ENCODE results near the gene FAM9C.
A peak's percentile ranks its signal among the peaks of the same experiment; 100 is the strongest.

FAM9C gene

DNA sequence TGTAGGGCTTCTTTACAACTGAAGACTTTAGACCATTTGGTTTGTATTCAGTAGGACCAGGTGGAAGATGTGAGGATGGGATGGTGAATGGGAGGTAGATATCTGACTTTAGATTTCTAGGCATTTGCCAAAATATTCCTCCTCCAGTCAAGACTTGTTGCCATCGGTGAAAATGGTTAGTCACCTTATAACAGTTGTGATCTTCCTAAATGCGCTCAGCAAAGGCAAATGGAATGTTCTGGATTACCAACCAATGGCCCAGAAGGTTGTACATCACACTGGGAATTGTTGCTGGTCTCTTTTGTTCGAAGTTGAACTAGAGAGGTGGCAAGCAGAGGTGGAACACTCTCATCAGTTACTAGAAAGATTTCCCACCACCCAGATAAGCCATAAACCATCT, 35.6 kb downstream of the FAM9C start:
- DNase-seq (ENCODE audit: low read depth in 1 of 2, low spot score in 1 of 2) = no peak

DNA sequence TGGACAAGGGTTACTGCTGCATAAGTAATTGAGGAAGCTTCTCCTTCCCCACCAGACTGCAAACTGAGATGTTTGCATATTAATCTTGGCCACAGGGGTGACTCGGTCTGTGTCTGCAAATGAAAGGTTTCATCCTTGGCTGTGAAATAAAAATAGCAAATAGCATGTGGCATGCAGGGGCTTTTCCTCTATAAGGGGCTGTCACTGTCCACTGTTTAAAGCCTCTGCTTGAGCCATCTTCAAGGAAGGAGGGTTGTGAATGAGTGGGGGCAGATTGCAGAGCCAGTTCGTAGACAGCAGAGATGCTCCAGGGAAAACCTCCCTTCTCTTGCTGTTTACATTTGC, 36.3 kb downstream of the FAM9C start:
- no peak for DNase-seq (ENCODE audit: low read depth in 1 of 2, low spot score in 1 of 2)

DNA sequence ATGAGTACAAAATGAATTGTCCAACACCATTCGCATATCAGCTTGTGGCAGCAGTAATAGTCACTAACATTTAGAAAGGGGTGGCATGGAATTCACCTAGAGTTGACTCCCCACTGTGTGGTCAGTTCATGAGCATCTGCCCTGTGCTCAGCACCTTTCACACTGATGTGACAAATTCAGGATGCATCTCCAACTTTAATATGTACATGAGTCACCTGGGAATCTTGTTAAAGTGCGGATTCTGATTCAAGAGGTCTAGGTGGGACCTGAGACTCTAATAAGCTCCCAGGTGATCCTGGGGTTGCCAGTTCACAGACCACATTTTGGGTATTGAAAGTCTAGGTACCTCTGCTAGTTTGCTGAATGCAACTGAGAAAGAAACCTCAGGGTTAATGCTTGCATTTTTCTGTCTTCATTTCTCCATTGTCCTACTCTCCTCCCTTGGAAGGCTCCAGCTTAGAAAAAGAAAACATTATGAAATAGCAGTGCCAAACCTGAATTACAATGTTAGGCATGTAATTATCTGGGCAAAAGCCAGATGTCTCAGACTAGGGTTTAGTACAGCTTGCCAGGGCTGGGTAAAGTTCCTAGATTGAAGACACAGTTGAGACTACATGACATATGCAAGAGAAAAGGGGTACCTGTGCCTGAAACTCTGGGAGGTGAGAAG, 36.8 kb downstream of the FAM9C start:
- no peak for DNase-seq (ENCODE audit: low read depth in 1 of 2, low spot score in 1 of 2)

DNA sequence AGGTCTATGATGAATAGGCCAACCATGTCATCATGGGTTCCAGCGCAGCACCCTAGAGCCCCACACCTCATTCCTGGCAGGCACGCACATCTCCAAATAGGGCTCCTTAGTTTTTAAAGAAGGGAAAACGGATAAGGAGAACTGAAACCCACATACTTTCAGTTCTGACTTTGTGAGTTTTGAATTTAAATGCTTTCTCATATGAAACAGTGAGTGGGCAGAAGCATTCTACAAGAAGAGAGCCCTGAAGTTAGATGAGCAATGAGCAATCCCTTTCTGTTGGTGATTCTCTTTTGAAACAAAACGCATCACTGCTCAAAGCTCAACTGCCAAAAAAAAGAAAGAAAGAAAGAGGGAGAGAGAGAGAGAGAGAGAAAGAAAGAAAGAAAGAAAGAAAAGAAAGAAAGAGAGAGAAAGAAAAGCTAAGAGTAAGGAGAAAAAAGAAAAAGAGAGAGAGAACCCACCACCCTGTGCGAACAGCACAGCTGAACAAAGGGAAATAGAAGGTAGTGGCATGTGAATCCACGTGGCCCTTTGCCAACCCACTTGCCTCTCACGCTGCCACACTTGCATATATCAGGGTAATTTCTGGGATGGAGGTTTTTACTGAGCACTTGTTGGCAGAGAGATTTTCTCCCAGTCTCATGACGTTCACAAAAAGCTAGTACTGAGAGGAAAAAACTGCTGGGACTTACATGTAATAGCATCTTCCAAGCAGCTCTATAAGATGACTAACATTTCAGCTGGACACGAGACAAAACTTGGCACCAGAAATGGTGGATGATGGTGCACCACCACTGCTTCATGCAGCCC, 38.6 kb downstream of the FAM9C start:
- DNase-seq (ENCODE audit: low read depth in 1 of 2, low spot score in 1 of 2) = peak in 1 of 2 donors; percentile 14

DNA sequence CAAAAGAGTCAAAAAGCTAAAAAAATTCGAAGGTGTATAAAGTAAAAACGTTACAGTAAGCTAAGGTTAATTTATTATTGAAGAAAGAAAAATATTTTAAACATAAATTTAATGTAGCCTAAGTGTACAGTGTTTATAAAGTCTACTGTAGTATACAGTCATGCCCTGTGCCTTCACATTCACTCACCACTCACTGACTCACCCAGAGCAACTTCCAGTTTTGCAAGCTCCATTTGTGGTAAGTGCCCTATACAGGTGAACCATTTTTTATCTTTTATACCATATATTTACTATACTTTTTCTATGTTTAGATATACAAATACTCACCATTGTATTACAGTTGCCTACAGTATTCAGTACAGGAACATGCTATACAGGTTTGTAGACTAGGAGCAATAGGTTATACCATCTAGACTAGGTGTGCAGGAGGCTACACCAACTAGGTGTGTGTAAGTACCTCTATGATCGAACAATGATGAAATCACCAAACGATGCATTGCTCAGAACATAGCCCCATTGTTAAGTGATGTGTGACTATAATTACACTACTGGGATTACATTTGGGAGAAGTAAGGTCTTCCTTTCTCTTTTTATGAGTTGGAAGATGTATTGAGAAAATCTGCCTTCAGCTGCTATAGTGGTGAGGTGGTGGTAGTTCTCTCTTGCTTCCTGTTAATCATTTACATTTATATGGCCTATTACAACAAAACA, 42.3 kb downstream of the FAM9C start:
- DNase-seq (ENCODE audit: low read depth in 1 of 2, low spot score in 1 of 2) = no peak

DNA sequence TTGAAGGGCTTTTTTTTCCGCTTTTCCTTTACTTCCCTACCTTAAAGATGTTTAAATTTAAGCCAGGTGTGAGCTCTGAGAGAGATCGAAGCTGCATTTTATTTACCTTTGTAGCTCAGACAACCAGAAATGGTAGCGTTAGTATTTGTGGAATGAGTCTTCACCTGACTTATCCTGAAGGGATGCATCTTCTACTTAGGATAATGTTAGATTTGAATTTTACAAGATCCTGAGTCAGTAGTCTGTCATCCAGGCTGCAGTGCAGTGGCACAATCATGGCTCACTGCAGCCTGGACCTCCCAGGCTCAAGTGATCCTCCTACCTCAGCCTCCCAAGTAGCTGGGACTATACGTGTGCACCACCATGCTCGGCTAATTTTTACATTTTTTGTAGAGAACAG, 43.3 kb downstream of the FAM9C start:
- no peak for DNase-seq (ENCODE audit: low read depth in 1 of 2, low spot score in 1 of 2)

DNA sequence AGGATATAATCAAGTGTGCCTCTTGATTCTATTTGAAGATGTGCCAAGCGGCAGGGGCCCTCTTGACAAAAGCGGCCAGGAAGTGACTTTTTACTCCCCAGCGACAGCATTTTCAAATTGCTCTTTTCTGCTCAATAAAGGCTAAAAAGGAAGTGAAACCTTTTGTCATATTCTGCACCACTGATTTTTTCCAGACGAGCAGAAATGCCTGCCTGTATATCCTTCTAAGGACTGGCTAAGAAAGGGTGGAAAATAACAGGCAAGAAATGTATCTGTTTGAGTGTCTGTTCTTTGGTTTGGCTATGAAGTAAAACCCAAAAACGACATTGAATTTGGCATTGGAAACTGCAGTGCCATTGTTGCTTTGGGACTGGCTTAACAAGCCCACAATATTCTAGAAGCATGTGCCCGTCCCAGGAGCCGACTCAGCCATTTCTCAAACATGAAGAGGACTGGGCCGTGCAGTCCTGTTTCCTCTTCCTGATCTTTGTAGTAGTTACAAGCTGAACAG, 44.1 kb downstream of the FAM9C start:
- no peak for DNase-seq (ENCODE audit: low read depth in 1 of 2, low spot score in 1 of 2)

DNA sequence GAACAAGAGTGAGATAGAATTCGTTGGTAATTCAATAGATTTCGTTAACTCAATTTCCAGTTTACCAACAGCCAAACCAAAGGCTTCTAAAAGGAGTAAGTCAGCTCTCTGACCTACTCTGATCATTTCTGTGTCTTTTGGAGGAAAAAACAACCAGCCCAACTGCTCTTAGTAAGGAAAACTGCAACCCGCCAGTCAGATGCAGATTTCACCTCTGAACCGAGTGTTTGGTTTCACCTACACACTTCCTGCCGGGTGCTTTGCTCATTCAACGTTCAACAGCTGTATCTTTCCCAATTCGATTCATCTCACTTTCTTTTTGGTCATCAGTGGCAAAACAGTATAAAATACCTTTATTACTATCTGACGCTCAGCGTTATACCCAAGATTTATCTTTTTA, 45.0 kb downstream of the FAM9C start:
- peak in 1 of 2 donors; percentile 45 for DNase-seq (ENCODE audit: low read depth in 1 of 2, low spot score in 1 of 2)

DNA sequence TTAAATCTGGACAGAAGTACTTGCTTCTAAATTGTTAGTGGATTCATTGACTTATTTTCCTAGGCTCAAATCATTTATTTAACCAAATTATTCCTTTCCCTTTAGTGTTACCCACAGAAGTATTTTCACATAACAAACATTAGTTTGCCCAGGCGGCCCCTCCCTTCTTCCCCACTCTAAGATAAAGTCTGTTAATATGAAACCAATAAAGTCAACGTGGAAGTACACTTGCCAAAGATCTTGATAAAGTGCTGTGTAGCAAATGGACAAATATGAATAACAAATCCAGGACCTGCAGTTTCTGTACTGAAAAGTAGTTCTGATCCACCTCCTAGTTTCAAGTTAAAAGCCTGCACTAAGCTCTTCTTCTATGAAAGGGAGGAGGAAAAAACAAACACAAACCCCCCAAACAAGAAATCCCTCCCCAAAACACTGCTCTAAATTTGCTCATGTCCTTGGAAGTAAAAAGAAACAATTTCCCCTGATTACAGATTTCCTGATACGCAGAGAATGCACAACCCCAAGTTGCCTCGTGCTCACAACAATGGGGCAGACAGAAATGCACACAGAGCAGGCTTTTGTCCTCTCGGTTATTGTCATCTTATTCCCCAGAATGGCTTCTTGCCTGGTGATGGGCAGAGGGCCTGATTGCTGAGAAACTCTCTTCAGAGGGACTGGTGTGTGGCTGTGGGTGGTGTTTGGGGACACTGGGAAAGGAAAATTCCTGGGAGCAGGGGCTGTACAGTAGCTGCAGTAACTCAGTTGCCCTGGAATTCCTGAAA, 46.3 kb downstream of the FAM9C start:
- DNase-seq (ENCODE audit: low read depth in 1 of 2, low spot score in 1 of 2) = no peak

DNA sequence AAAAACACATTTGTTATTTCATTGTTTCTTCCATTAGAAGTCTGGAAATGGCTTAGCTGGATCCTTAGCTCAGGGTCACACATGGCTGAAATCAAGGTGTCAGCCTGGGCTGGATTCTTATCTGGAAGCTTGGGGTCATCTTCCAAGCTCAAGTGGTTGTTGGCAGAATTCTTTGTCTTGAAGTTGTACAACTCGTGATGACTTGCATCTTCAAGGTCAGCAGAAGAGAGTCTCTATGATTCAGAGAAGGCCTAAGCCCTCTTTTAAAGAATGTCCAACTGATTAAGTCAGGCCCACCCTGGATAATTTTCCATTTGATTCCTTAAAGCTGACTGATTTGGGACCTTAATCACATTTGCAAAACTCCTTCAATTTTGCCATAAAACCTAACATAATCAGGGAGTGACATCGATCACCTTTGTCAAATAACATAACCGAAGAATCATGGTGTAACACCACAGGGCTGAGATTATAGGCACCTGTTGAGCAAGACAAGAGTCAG, 47.4 kb downstream of the FAM9C start:
- DNase-seq (ENCODE audit: low read depth in 1 of 2, low spot score in 1 of 2) = no peak

DNA sequence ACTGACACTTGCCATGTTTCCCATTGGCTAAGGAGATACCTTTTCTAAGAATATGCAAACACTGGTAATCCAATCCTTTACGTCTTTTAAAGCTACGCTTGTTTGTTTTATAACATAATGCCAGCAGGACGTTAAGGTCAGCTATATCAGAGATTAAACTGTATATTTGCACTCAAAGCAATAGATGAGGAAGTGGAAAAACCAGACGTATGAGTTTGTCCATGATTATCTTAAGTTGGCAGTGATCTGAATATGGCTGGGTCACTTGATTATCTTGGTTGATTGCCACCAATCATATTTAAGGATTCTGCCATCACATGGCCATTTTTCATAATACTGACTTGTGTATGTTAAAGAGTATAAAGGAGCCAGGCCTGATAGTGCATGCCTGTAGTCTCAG, 50.1 kb downstream of the FAM9C start:
- no peak for DNase-seq (ENCODE audit: low read depth in 1 of 2, low spot score in 1 of 2)

DNA sequence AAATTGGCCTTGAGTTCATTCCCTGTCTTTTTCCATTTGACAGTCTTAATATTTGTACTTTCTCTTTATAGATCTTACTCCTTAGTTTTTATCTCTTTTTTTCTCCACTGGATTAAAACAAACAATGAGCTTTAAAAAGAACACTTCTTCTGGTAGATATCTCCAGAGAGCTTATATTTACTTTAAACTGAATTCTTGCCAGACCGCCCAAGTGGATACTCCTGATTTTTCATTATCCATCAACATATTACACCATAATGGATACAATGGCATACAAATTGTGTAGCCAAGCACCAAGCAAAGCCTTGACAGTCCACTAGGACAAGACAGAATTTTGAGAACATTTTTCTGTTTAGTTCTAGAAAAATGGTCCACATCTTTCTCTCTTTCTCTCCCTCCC, 50.6 kb downstream of the FAM9C start:
- DNase-seq (ENCODE audit: low read depth in 1 of 2, low spot score in 1 of 2) = no peak

DNA sequence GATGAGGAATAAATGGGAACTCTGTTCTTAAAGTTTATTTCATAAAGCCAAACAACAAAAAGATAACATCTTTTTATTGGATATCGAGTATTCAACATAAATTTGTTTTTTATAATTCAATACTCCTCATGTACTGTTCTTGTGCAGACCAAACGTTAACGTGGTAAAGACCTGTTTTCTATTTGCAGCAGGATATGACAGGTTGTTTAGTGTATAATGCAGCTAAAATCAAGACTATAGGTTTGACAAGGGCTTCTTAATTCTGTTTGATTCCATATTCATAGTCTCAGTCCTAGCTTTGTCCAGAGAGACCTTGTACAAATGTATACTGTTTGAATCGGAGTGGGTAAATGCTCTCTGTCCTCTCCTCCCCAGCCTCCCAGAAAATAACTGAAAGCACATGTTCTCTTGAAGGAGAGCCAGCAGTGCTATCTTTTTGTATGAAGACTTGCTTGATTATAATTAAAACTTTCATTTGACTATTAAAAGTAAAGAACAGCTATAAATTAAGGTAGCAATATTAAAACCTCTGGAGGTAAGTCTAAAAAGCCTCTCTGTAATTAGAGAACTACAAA, 51.8 kb downstream of the FAM9C start:
- no peak for DNase-seq (ENCODE audit: low read depth in 1 of 2, low spot score in 1 of 2)

DNA sequence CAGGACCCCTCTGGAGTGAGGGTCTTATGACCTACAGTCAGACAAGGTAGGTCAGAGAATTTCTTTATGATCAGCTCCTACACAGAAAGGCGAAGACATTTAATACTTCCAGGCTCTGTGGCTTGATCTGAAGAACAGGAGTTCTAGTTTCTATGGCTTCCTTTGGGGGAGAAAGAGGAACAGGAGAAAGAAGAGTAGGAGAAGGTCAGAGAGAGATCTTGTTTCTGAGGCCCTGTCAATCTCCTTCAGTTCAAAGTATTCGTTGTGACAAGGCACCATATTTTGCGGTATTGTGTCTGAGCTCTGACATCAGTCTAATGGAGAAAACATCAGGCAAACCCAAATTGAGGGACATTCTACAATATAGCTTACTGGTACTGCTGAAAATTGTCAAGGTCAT, 52.8 kb downstream of the FAM9C start:
- no peak for DNase-seq (ENCODE audit: low read depth in 1 of 2, low spot score in 1 of 2)

DNA sequence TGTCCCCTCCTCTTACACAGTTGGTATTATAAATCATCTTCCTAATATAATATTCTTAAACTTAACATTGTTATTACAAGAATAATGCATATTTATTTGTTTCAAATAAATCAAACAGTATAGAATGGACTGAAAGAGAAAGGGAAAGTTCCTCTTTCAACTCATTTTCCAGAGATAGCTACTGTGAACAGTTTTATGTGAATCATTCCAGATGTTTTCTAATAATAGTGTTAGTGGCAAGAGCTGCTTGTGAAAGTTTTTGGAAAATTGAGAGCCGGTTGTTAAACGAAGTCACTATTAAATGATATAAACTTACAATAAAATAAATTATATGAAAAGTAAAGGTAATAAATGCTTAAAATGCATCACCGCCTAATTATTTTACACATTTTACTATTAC, 55.0 kb downstream of the FAM9C start:
- DNase-seq (ENCODE audit: low read depth in 1 of 2, low spot score in 1 of 2) = no peak

DNA sequence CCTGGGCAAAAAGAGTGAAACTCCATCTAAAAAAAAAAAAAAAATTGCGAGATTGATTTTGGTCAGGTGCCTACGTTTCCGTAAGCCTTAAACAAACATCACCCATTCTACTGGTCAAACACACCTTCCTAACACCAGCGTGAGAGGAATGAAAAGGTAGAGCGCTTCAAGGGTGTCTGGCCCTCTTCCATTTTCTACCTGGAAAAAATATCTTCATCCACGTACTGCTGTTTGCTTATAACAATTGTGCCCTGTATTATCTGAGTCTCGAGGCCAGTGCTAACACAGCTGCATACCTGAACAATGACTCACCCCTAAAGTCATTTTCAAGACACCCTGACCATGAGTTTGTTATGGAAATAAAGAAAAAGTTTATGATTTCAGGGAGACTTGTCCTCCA, 55.6 kb downstream of the FAM9C start:
- no peak for DNase-seq (ENCODE audit: low read depth in 1 of 2, low spot score in 1 of 2)

DNA sequence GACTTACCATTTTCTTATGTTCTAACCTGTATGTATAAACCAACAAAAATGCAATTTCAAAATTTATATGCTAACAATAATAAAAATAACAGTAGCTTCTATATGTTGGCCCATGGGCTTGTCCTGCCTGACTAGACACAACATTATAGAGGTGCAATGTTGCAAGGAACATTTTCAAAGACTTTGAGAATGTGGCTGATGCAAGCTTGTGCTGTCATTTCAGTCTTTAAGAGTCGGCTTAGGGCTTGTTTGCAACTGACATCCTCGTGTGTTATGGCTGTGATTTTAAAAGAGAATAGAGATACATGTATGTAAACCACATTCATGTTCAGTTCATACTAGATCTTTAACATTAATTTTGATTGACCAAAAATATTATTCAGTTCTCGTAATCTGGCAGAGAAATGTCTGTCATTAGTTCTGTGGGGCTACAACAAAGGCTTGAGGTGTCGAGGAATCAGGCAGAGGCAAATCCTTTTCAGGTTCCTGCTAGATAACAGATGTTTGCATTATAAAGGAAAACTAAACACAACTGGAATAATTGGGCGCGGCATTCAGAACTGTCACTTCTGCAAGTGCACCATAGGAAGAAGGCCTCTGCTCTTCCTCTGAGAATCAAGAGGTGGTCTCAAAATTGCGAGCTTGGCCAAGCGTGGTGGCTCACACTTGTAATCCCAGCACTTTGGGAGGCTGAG, 56.4 kb downstream of the FAM9C start:
- no peak for DNase-seq (ENCODE audit: low read depth in 1 of 2, low spot score in 1 of 2)

DNA sequence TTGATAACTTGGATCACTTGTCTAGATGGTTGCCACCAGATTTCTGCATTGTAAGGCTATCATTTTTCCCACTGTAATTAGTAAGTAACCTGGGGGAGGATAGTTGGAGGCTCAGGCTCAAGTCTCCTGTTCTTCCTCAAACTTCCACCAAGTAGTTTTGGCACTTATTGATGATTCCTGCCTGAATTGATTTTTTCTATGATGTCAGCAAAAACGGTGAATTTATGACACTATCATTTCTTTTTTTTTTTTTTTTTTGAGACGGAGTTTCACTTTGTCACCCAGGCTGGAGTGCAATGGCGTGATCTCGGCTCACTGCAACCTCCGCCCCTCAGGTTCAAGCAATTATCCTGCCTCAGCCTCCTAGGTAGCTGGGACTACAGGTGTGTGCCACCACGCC, 57.1 kb downstream of the FAM9C start:
- DNase-seq (ENCODE audit: low read depth in 1 of 2, low spot score in 1 of 2) = no peak

DNA sequence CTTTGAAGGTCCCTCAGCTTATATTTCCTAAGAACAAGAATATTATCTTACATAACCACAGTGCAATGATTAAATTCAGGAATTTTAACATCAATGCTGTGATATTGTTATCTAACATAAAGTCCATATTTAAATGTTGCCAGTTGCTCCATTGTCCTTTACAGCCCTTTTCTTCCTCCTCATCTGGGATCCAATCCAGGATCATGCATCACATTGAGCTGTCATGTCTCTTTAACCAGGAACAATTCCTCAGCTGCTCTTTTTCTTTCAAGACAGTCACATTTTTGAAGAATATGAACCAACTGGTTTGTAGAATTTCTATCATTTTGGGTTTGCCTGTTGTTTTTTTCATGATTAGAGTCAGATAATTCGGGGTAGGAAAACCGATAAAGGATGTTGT, 57.5 kb downstream of the FAM9C start:
- no peak for DNase-seq (ENCODE audit: low read depth in 1 of 2, low spot score in 1 of 2)

DNA sequence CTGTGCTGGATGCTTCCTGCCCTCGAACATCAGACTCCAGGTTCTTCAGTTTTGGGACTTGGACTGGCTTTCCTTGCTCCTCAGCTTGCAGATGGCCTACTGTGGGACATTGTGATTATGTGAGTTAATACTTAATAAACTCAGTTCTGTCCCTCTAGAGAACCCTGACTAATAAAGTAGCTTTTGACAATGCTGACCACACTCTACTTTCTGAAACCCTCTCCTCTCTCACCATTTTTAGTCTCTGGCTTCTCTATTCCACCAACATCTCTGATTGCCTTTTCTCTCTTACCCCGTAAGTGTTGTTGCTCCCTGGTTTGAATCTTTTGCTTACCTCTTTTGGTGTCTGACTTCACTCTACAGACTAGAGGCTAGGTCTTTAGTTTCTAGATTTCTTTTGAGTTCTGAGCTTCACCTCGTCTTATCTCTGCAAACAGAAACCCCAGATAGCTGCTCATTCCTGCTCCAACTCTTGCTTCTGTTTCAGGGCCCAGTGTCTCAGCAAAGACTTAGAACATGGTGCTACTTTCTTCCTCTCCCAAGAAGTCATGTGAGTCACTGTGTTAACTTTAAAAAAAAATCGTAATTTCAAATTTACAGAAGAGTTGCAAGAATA, 58.1 kb downstream of the FAM9C start:
- DNase-seq (ENCODE audit: low read depth in 1 of 2, low spot score in 1 of 2) = no peak
